Type B pancreatic cell (in vitro differentiated cells): Measurements from ENCODE around the gene SH3RF3. TPM values are rescaled to one million over a fixed set of nuclear protein-coding genes. Genes with fewer than 3 reads are reported as not detected.

Experiments used
- DNase-seq: peaks from one replicate; pipeline ENCODE4 v3.0.0; 2021; ENCODE audit warnings: mixed read lengths; ENCODE audit not compliant: unreplicated experiment; ENCODE audit errors: extremely low spot score
- H3K27ac Mint-ChIP-seq: 2 replicates; pipeline ENCODE4 v1.8.0; 2021; ENCODE audit warnings: mild to moderate bottlenecking, mixed read lengths
- H3K27me3 Mint-ChIP-seq: 2 replicates; pipeline ENCODE4 v1.8.0; 2021; ENCODE audit warnings: mixed read lengths
- H3K36me3 Mint-ChIP-seq: 2 replicates; pipeline ENCODE4 v1.8.0; 2021; ENCODE audit warnings: mixed read lengths
- H3K4me1 Mint-ChIP-seq: one replicate; pipeline ENCODE4 v1.8.0; 2021; ENCODE audit warnings: mixed read lengths; ENCODE audit not compliant: unreplicated experiment
- H3K4me3 Mint-ChIP-seq: 2 replicates; pipeline ENCODE4 v1.8.0; 2021; ENCODE audit warnings: mild to moderate bottlenecking, mixed read lengths
- H3K9me3 Mint-ChIP-seq: 2 replicates; pipeline ENCODE4 v1.8.0; 2021; ENCODE audit warnings: mixed read lengths
- CTCF ChIP-seq: fragments of 200-600 bp; sonication (generic); conservative IDR thresholded peaks from 2 replicates; pipeline ENCODE4 v1.5.0; 2021; ENCODE audit warnings: antibody characterized with exemption, mild to moderate bottlenecking
- total RNA-seq: library from RNA; stranded (reverse); gene quantifications from 2 replicates; pipeline ENCODE4 v1.2.1, GENCODE V29; 2021; ENCODE audit warnings: low replicate concordance

Gene SH3RF3
- total RNA-seq, 1 donor from 2014 or later, result 13.9 TPM

- no peak for DNase-seq
- H3K27ac Mint-ChIP-seq, result no peak overlapping the region
- peaks cover 5% of the 10 kb centered on the region for H3K36me3 Mint-ChIP-seq
- H3K4me1 Mint-ChIP-seq, result peaks cover 18% of the 10 kb centered on the region
- H3K27me3 Mint-ChIP-seq, result no peaks in the 10 kb centered on the region
- no peak for TF ChIP-seq CTCF
- no peaks in the 10 kb centered on the region for H3K9me3 Mint-ChIP-seq
- no peak overlapping the region for H3K4me3 Mint-ChIP-seq
Observed at GRCh38 chr2:109396202-109397180, 267.5 kb downstream of the SH3RF3 start.

- Mint-ChIP-seq H3K27ac (no peak overlapping the region), H3K36me3 (peaks cover 5% of the 10 kb centered on the region), H3K27me3 (no peaks in the 10 kb centered on the region), H3K4me1 (peaks cover 18% of the 10 kb centered on the region), H3K9me3 (no peaks in the 10 kb centered on the region), H3K4me3 (no peak overlapping the region)
- TF ChIP-seq CTCF, result no peak
- no peak for DNase-seq
Observed at GRCh38 chr2:109397893-109398292, 268.9 kb downstream of the SH3RF3 start.

- Mint-ChIP-seq H3K27ac (no peak overlapping the region), H3K9me3 (no peaks in the 10 kb centered on the region), H3K36me3 (peaks cover 5% of the 10 kb centered on the region), H3K27me3 (no peaks in the 10 kb centered on the region), H3K4me3 (no peak overlapping the region), H3K4me1 (peaks cover 13% of the 10 kb centered on the region)
- no peak for TF ChIP-seq CTCF
- DNase-seq, result no peak
Observed at GRCh38 chr2:109398366-109399015, 269.5 kb downstream of the SH3RF3 start.

- Mint-ChIP-seq H3K27me3 (no peaks in the 10 kb centered on the region), H3K27ac (no peak overlapping the region), H3K4me1 (peaks cover 11% of the 10 kb centered on the region), H3K36me3 (peaks cover 5% of the 10 kb centered on the region), H3K4me3 (no peak overlapping the region), H3K9me3 (no peaks in the 10 kb centered on the region)
- TF ChIP-seq CTCF, result no peak
- DNase-seq, result no peak
Observed at GRCh38 chr2:109399066-109399465, 270.1 kb downstream of the SH3RF3 start.

- no peak overlapping the region for H3K4me3 Mint-ChIP-seq
- H3K9me3 Mint-ChIP-seq, result no peaks in the 10 kb centered on the region
- no peak for TF ChIP-seq CTCF
- peaks cover 5% of the 10 kb centered on the region for H3K36me3 Mint-ChIP-seq
- no peaks in the 10 kb centered on the region for H3K27me3 Mint-ChIP-seq
- DNase-seq, result no peak
- no peak overlapping the region for H3K27ac Mint-ChIP-seq
- H3K4me1 Mint-ChIP-seq, result peaks cover 11% of the 10 kb centered on the region
Observed at GRCh38 chr2:109400102-109400501, 271.1 kb downstream of the SH3RF3 start.
